ENCODE results near the gene SASH1.
"Not testable (repeated sequence)": the region's sequence is repeated elsewhere in the genome, so short reads cannot be mapped to it uniquely, and the experiment has no call there.

SASH1 gene

DNA sequence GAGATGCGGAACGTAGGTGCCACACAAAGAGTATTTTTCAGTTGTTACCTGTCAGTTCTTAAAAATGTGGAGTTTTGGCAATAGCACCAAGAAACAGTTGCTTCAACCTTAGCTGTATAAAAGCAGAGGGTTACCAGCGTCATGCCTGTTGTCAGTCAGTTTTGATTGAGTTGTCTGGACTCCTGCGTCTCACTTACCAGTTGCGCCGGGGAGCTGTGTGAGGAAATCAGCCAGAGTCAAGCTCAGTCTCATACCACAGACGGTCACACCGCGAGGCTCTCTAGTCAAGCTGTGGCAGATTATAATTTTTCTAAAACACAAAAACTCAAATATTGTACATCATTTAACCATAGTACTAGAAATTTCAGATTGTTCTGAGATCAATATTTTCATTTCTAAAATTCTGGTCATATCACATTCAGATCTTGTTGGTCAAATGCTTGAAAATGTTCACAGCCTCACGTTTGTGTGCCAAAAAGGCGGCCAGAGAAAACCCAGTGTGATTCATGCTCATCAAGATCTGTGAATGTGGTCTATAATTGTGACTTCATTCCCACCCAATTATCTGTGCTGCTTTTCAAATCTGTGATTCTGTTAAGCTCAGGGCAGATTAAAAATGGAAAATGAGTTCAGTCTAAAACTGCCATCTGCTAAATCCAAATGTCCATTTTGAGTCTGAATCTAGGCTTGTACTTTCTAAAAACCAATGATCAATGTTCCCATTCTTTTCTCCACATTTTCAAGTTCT, 37.5 kb downstream of the SASH1 start:
- H3K36me3 ChIP-seq (ENCODE audit: control insufficient read depth in 2 of 2, insufficient read depth in 1 of 2, low read length in 2 of 2) = no peaks in the 10 kb centered on the region
- POLR2A ChIA-PET = no interaction called here
- no peak overlapping the region for H3K4me3 ChIP-seq (ENCODE audit: low read depth, low read length)
- H3K27ac ChIP-seq (ENCODE audit: extremely low read depth, low read depth, low read length) = no peak overlapping the region
- CTCF ChIA-PET = no interaction called here
- H3K4me1 ChIP-seq (ENCODE audit: control insufficient read depth, insufficient read depth, low read length) = no peaks in the 10 kb centered on the region
- TF ChIP-seq ZNF175 (tag by site-specific recombination; IDR thresholded peaks at IDR 0.05) (no peak), ZSCAN23 (tag by site-specific recombination; IDR thresholded peaks at IDR 0.05) (no peak), ZNF146 (tag by site-specific recombination; IDR thresholded peaks at IDR 0.05) (no peak), ZNF16 (tag by site-specific recombination; IDR thresholded peaks at IDR 0.05; ENCODE audit: low read depth) (no peak), MEIS1 (CRISPR knock-in tag; IDR thresholded peaks at IDR 0.05; ENCODE audit: borderline replicate concordance) (no peak)
- TF ChIP-seq, protein P1, sequence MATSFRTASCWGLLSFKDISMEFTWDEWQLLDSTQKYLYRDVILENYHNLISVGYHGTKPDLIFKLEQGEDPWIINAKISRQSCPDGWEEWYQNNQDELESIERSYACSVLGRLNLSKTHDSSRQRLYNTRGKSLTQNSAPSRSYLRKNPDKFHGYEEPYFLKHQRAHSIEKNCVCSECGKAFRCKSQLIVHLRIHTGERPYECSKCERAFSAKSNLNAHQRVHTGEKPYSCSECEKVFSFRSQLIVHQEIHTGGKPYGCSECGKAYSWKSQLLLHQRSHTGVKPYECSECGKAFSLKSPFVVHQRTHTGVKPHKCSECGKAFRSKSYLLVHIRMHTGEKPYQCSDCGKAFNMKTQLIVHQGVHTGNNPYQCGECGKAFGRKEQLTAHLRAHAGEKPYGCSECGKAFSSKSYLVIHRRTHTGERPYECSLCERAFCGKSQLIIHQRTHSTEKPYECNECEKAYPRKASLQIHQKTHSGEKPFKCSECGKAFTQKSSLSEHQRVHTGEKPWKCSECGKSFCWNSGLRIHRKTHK (tag by site-specific recombination; IDR thresholded peaks at IDR 0.05) = no peak
- H3K9me3 ChIP-seq (ENCODE audit: control insufficient read depth, insufficient read depth, low read depth, low read length) = no peaks in the 10 kb centered on the region

DNA sequence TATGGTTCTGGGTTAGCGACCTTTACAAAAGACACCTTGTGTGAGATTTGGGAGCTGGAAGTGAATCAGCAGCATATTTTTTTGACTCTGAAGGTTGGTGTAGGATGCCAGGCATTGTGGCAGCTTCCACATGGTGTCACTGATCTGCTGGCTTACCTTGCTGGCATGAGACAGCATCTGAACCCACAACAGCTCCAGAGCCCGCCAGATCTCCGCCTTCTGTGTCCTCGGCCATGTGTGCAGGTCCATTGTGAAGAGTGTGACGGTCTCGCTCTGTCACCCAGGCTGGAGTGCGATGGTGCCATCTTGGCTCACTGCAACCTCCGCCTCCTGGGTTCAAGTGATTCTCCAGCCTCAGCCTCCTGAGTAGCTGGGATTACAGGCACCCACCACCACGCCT, 39.4 kb downstream of the SASH1 start:
- H3K27ac ChIP-seq (ENCODE audit: extremely low read depth, low read depth, low read length); CTCF ChIA-PET; POLR2A ChIA-PET; H3K9me3 ChIP-seq (ENCODE audit: control insufficient read depth, insufficient read depth, low read depth, low read length); H3K4me1 ChIP-seq (ENCODE audit: control insufficient read depth, insufficient read depth, low read length); H3K36me3 ChIP-seq (ENCODE audit: control insufficient read depth in 2 of 2, insufficient read depth in 1 of 2, low read length in 2 of 2); H3K4me3 ChIP-seq (ENCODE audit: low read depth, low read length): not testable (repeated sequence)

DNA sequence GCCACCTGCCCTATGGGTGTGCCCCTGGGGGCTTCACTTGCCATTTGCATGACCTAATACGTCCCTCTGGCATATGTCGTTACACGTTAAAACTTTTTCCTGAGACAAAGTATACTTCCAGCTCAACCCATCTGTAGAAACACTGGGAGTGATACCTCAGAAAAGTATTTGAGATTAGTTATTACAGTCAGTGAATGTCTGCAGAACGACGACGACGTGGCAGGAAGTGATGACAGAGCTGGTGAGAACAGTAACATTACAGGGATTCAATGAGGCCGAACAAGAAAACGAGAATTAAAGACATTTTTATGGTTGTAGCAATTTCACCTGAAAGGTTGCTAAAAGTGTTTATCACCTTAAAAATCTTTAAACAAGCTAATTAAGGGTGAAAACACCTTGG, 40.2 kb downstream of the SASH1 start:
- no peaks in the 10 kb centered on the region for H3K36me3 ChIP-seq (ENCODE audit: control insufficient read depth in 2 of 2, insufficient read depth in 1 of 2, low read length in 2 of 2)
- ChIA-PET POLR2A (no interaction called here), CTCF (no interaction called here)
- no peaks in the 10 kb centered on the region for H3K9me3 ChIP-seq (ENCODE audit: control insufficient read depth, insufficient read depth, low read depth, low read length)
- no peak overlapping the region for H3K27ac ChIP-seq (ENCODE audit: extremely low read depth, low read depth, low read length)
- no peaks in the 10 kb centered on the region for H3K4me1 ChIP-seq (ENCODE audit: control insufficient read depth, insufficient read depth, low read length)
- H3K4me3 ChIP-seq (ENCODE audit: low read depth, low read length) = no peak overlapping the region
- TF ChIP-seq, protein P2, sequence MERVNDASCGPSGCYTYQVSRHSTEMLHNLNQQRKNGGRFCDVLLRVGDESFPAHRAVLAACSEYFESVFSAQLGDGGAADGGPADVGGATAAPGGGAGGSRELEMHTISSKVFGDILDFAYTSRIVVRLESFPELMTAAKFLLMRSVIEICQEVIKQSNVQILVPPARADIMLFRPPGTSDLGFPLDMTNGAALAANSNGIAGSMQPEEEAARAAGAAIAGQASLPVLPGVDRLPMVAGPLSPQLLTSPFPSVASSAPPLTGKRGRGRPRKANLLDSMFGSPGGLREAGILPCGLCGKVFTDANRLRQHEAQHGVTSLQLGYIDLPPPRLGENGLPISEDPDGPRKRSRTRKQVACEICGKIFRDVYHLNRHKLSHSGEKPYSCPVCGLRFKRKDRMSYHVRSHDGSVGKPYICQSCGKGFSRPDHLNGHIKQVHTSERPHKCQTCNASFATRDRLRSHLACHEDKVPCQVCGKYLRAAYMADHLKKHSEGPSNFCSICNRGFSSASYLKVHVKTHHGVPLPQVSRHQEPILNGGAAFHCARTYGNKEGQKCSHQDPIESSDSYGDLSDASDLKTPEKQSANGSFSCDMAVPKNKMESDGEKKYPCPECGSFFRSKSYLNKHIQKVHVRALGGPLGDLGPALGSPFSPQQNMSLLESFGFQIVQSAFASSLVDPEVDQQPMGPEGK (tag by site-specific recombination; IDR thresholded peaks at IDR 0.05) = no peak
- TF ChIP-seq, protein P3, sequence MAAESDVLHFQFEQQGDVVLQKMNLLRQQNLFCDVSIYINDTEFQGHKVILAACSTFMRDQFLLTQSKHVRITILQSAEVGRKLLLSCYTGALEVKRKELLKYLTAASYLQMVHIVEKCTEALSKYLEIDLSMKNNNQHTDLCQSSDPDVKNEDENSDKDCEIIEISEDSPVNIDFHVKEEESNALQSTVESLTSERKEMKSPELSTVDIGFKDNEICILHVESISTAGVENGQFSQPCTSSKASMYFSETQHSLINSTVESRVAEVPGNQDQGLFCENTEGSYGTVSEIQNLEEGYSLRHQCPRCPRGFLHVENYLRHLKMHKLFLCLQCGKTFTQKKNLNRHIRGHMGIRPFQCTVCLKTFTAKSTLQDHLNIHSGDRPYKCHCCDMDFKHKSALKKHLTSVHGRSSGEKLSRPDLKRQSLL (tag by site-specific recombination; IDR thresholded peaks at IDR 0.05) = no peak
- no peak for TF ChIP-seq ZNF791 (tag by site-specific recombination; IDR thresholded peaks at IDR 0.05)
- TF ChIP-seq, protein P4, sequence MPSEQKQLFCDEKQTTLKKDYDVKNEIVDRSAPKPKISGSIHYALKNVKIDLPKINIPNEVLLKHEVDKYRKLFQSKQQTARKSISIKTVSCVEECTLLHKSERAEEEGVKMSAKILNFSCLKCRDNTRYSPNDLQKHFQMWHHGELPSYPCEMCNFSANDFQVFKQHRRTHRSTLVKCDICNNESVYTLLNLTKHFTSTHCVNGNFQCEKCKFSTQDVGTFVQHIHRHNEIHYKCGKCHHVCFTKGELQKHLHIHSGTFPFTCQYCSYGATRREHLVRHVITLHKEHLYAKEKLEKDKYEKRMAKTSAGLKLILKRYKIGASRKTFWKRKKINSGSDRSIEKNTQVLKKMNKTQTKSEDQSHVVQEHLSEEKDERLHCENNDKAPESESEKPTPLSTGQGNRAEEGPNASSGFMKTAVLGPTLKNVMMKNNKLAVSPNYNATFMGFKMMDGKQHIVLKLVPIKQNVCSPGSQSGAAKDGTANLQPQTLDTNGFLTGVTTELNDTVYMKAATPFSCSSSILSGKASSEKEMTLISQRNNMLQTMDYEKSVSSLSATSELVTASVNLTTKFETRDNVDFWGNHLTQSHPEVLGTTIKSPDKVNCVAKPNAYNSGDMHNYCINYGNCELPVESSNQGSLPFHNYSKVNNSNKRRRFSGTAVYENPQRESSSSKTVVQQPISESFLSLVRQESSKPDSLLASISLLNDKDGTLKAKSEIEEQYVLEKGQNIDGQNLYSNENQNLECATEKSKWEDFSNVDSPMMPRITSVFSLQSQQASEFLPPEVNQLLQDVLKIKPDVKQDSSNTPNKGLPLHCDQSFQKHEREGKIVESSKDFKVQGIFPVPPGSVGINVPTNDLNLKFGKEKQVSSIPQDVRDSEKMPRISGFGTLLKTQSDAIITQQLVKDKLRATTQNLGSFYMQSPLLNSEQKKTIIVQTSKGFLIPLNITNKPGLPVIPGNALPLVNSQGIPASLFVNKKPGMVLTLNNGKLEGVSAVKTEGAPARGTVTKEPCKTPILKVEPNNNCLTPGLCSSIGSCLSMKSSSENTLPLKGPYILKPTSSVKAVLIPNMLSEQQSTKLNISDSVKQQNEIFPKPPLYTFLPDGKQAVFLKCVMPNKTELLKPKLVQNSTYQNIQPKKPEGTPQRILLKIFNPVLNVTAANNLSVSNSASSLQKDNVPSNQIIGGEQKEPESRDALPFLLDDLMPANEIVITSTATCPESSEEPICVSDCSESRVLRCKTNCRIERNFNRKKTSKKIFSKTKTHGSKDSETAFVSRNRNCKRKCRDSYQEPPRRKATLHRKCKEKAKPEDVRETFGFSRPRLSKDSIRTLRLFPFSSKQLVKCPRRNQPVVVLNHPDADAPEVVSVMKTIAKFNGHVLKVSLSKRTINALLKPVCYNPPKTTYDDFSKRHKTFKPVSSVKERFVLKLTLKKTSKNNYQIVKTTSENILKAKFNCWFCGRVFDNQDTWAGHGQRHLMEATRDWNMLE (tag by site-specific recombination; conservative IDR thresholded peaks at IDR 0.05; ENCODE audit: low read depth) = no peak
- TF ChIP-seq ZNF2 (tag by site-specific recombination; IDR thresholded peaks at IDR 0.05) = no peak
- no peak for TF ChIP-seq ZNF514 (tag by site-specific recombination; IDR thresholded peaks at IDR 0.05)
- TF ChIP-seq, protein P5, sequence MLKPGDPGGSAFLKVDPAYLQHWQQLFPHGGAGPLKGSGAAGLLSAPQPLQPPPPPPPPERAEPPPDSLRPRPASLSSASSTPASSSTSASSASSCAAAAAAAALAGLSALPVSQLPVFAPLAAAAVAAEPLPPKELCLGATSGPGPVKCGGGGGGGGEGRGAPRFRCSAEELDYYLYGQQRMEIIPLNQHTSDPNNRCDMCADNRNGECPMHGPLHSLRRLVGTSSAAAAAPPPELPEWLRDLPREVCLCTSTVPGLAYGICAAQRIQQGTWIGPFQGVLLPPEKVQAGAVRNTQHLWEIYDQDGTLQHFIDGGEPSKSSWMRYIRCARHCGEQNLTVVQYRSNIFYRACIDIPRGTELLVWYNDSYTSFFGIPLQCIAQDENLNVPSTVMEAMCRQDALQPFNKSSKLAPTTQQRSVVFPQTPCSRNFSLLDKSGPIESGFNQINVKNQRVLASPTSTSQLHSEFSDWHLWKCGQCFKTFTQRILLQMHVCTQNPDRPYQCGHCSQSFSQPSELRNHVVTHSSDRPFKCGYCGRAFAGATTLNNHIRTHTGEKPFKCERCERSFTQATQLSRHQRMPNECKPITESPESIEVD (tag by site-specific recombination; IDR thresholded peaks at IDR 0.05) = no peak

Measured in HEK293 (cell line).